ENCODE measurements around the gene SYNE1.

Gene SYNE1

GRCh38 chr6:152482289-152482688 is 154.9 kb downstream of the SYNE1 start:
- POLR2A ChIA-PET = no interaction called here
- no peak for DNase-seq (ENCODE audit: low read depth, low spot score)
- no peak for TF ChIP-seq CTCF (IDR thresholded peaks at IDR 0.05; ENCODE audit: insufficient read depth, low read length, missing control alignments)
- H3K4me3 ChIP-seq (ENCODE audit: low read depth, low read length) = no peak overlapping the region
- CTCF ChIA-PET = interaction anchor here (6.5 kb wide), 1 partner anchor 160 kb away, joined by 54 read pairs; no protein-coding TSS in a partner anchor

GRCh38 chr6:152478377-152479010 is 158.7 kb downstream of the SYNE1 start:
- H3K4me3 ChIP-seq (ENCODE audit: low read depth, low read length) = no peak overlapping the region
- CTCF ChIA-PET = interaction anchor here (0.9 kb wide), 1 partner anchor 188 kb away, joined by 3 read pairs; no protein-coding TSS in a partner anchor
- DNase-seq (ENCODE audit: low read depth, low spot score) = no peak
- POLR2A ChIA-PET = no interaction called here
- TF ChIP-seq CTCF (IDR thresholded peaks at IDR 0.05; ENCODE audit: insufficient read depth, low read length, missing control alignments) = no peak

GRCh38 chr6:152474354-152474753 is 162.8 kb downstream of the SYNE1 start:
- H3K4me3 ChIP-seq (ENCODE audit: low read depth, low read length) = no peak overlapping the region
- ChIA-PET POLR2A (no interaction called here), CTCF (interaction anchor here (0.6 to 3.8 kb wide), 2 partner anchors 11 to 1924 kb away, joined by 3 to 20 read pairs; no protein-coding TSS in a partner anchor)
- DNase-seq (ENCODE audit: low read depth, low spot score) = no peak
- no peak for TF ChIP-seq CTCF (IDR thresholded peaks at IDR 0.05; ENCODE audit: insufficient read depth, low read length, missing control alignments)

GRCh38 chr6:152472325-152472724 is 164.8 kb downstream of the SYNE1 start:
- ChIA-PET POLR2A (no interaction called here), CTCF (interaction anchor here (1.4 to 3.8 kb wide), 2 partner anchors 13 to 171 kb away, joined by 3 to 20 read pairs; no protein-coding TSS in a partner anchor)
- DNase-seq (ENCODE audit: low read depth, low spot score) = no peak
- no peak overlapping the region for H3K4me3 ChIP-seq (ENCODE audit: low read depth, low read length)
- no peak for TF ChIP-seq CTCF (IDR thresholded peaks at IDR 0.05; ENCODE audit: insufficient read depth, low read length, missing control alignments)

- ChIA-PET CTCF (interaction anchor here (0.8 to 3.8 kb wide), 3 partner anchors 11 to 172 kb away, joined by 3 to 20 read pairs (median 4); no protein-coding TSS in a partner anchor), POLR2A (no interaction called here)
- no peak for TF ChIP-seq CTCF (IDR thresholded peaks at IDR 0.05; ENCODE audit: insufficient read depth, low read length, missing control alignments)
- peak overlapping the region; percentile 10; the same call in 1 of the 2 replicates for H3K4me3 ChIP-seq (ENCODE audit: low read depth, low read length)
- DNase-seq (ENCODE audit: low read depth, low spot score) = no peak
Measured at GRCh38 chr6:152471456-152472265, 165.5 kb downstream of the SYNE1 start.

GRCh38 chr6:152463164-152463563 is 174.0 kb downstream of the SYNE1 start:
- POLR2A ChIA-PET = no interaction called here
- no peak overlapping the region for H3K4me3 ChIP-seq (ENCODE audit: low read depth, low read length)
- no peak for TF ChIP-seq CTCF (IDR thresholded peaks at IDR 0.05; ENCODE audit: insufficient read depth, low read length, missing control alignments)
- no peak for DNase-seq (ENCODE audit: low read depth, low spot score)
- CTCF ChIA-PET = interaction anchor here (0.9 to 1.7 kb wide), 2 partner anchors 11 to 22 kb away, joined by 3 to 7 read pairs; no protein-coding TSS in a partner anchor
